Adrenal gland (tissue), 5 donors: Measurements from ENCODE around the gene B9D1.
A peak's percentile ranks its signal among the peaks of the same experiment; 100 is the strongest.

Experiments
- CTCF ChIP-seq, 6 experiments: fragments of 450-650 bp in 4 of 6; fragments of 200-600 bp in 2 of 6; sonication (generic) in 1 of 6; IDR thresholded peaks; 1 replicate in 5 of 6; 2 replicates in 1 of 6; pipeline versions ENCODE4 v1.5.1 to v1.8.0; 2016 to 2021; ENCODE audit warnings: antibody characterized with exemption in 6 of 6, mild to moderate bottlenecking in 2 of 6, moderate library complexity in 1 of 6
- POLR2A ChIP-seq, 2 donors: fragments of 450-650 bp; IDR thresholded peaks; one replicate each; pipeline ENCODE4 v1.6.1; 2017; ENCODE audit warnings: antibody characterized with exemption in 2 of 2, mild to moderate bottlenecking in 2 of 2, moderate library complexity in 1 of 2
- donor health status: DM: no; HTN: no; CAD: no.

- TF ChIP-seq CTCF (IDR thresholded peaks at IDR 0.05) = peak; percentile 30 to 81 (median 57)
- TF ChIP-seq POLR2A (IDR thresholded peaks at IDR 0.05) = no peak
These were observed 24.2 kb downstream of the B9D1 start for GRCh38 chr17:19338031-19338990.
